H1 (cell line): ENCODE data around the gene STK11. TPM values are rescaled to one million over a fixed set of nuclear protein-coding genes. Genes with fewer than 3 reads are reported as not detected.

Source experiments
- EP300 ChIP-seq, 2 experiments: IDR thresholded peaks; 1 replicate in 1 of 2; 2 replicates in 1 of 2; pipeline ENCODE4 v1.6.1; 2011 to 2012; ENCODE audit warnings: low read depth in 2 of 2, low read length in 2 of 2, mild to moderate bottlenecking in 2 of 2, borderline replicate concordance in 1 of 2, inconsistent platforms in 1 of 2, moderate library complexity in 1 of 2
- EZH2 ChIP-seq: fragments of 200-600 bp; sonication (generic); IDR thresholded peaks from 2 replicates; pipeline ENCODE4 v1.7.1; 2012; ENCODE audit warnings: low read depth, mild to moderate bottlenecking, moderate library complexity, low read length, inconsistent platforms; ENCODE audit not compliant: severe bottlenecking
- KDM1A ChIP-seq: fragments of 200-600, 300-600 bp; sonication (generic); IDR thresholded peaks from 2 replicates; pipeline ENCODE4 v1.7.1; 2016; ENCODE audit warnings: mild to moderate bottlenecking, low read length, borderline replicate concordance
- KDM4A ChIP-seq: IDR thresholded peaks from one replicate; pipeline ENCODE4 v1.7.1; 2012; ENCODE audit warnings: low read depth, mild to moderate bottlenecking, moderate library complexity, low read length, inconsistent platforms; ENCODE audit not compliant: severe bottlenecking
- KDM5A ChIP-seq: fragments of 200-600 bp; IDR thresholded peaks from 2 replicates; pipeline ENCODE4 v1.7.1; 2012; ENCODE audit warnings: mild to moderate bottlenecking, low read length, inconsistent platforms, mixed read lengths
- SAP30 ChIP-seq: fragments of 300-600 bp; sonication (generic); IDR thresholded peaks from 2 replicates; pipeline ENCODE4 v1.7.1; 2012; ENCODE audit warnings: low read length, moderate library complexity, mild to moderate bottlenecking, inconsistent platforms; ENCODE audit not compliant: insufficient read depth, insufficient replicate concordance
- SP2 ChIP-seq: IDR thresholded peaks from 2 replicates; pipeline ENCODE4 v1.6.1; 2012; ENCODE audit warnings: mild to moderate bottlenecking, low read length, inconsistent platforms
- TCF12 ChIP-seq: IDR thresholded peaks from 2 replicates; pipeline ENCODE4 v1.6.1; 2011; ENCODE audit warnings: low read depth, mild to moderate bottlenecking, low read length
- YY1 ChIP-seq: IDR thresholded peaks from 2 replicates; pipeline ENCODE4 v1.6.1; 2011; ENCODE audit warnings: low read depth, mild to moderate bottlenecking, low read length
- ZNF274 ChIP-seq: IDR thresholded peaks from 2 replicates; pipeline ENCODE4 v1.7.0; 2012; ENCODE audit warnings: low read length, borderline replicate concordance; ENCODE audit errors: extremely low read depth
- polyA plus RNA-seq, 7 experiments: library from polyadenylated mRNA; depleted of rRNA in 3 of 7; stranded (reverse) in 5 of 7; unstranded in 2 of 7; fragments of >200 nt in 5 of 7; fragments of 200-250 nt in 2 of 7; gene quantifications; 1 replicate in 5 of 7; 2 replicates in 1 of 7; 4 replicates in 1 of 7; pipeline versions ENCODE4 v1.2.1 to v1.2.3, GENCODE V29; 2011 to 2013; ENCODE audit warnings: missing spikeins in 2 of 7, mixed read lengths in 2 of 7
- total RNA-seq: library from RNA; stranded (reverse); fragmentation: NEBNext Ultra II Directional; extraction: Animal tissue kit (Norgen Biotek cat#: 25700); gene quantifications from 2 replicates; pipeline ENCODE4 v1.2.1, GENCODE V29; 2021

Gene STK11
- total and polyA plus RNA-seq, 2 of the 8 experiments (the other 6 are each of a cell fraction or from before 2014, with no cell fraction given), result 45.3 to 70.7 TPM

GRCh38 chr19:1269478-1270212 is 64.1 kb downstream of the STK11 start (continued):
- TF ChIP-seq SP2, result no peak
- TF ChIP-seq ZNF274, result no peak
- TF ChIP-seq KDM4A, result no peak
- TF ChIP-seq KDM5A, result no peak
- TF ChIP-seq YY1, result peak; percentile 98
- peak; percentile 79 for TF ChIP-seq SAP30
- no peak for TF ChIP-seq KDM1A
- TF ChIP-seq EZH2, result no peak
- 0 out of 3 replicates have a peak, but pooled peaks of 1 of the 2 experiments have one; percentile 2 for TF ChIP-seq EP300 (IDR thresholded peaks at IDR 0.05; ENCODE audit: borderline replicate concordance in 1 of 2, low read depth in 2 of 2, low read length in 2 of 2)
- no peak for TF ChIP-seq TCF12
